Endodermal cell (in vitro differentiated cells): ENCODE results near the gene IMMP2L. TPM values are rescaled to one million over a fixed set of nuclear protein-coding genes. Genes with fewer than 3 reads are reported as not detected.

Experiments
- DNase-seq: peaks from one replicate; pipeline ENCODE4 v3.0.0-alpha.2; 2017
- H3K27ac ChIP-seq: 2 replicates; pipeline ENCODE4 v1.5.1; 2013; ENCODE audit warnings: mild to moderate bottlenecking, low read depth, low read length, moderate library complexity
- H3K27me3 ChIP-seq: 2 replicates; pipeline ENCODE4 v1.6.1; 2013; ENCODE audit warnings: mild to moderate bottlenecking, low read length, moderate library complexity; ENCODE audit not compliant: insufficient read depth, control insufficient read depth, poor library complexity, severe bottlenecking
- H3K36me3 ChIP-seq: 2 replicates; pipeline ENCODE4 v1.7.0; 2013; ENCODE audit warnings: mild to moderate bottlenecking, low read length, moderate library complexity; ENCODE audit not compliant: control insufficient read depth, insufficient read depth
- H3K4me1 ChIP-seq: one replicate; pipeline ENCODE4 v1.7.0; 2013; ENCODE audit warnings: low read length; ENCODE audit not compliant: control insufficient read depth, insufficient read depth
- H3K4me3 ChIP-seq: 2 replicates; pipeline ENCODE4 v1.5.1; 2013; ENCODE audit warnings: mild to moderate bottlenecking, low read length, moderate library complexity
- H3K9ac ChIP-seq: 2 replicates; pipeline ENCODE4 v1.6.1; 2013; ENCODE audit warnings: mild to moderate bottlenecking, low read length, moderate library complexity; ENCODE audit not compliant: poor library complexity, severe bottlenecking; ENCODE audit errors: extremely low read depth
- H3K9me3 ChIP-seq: 2 replicates; pipeline ENCODE4 v1.6.1; 2013; ENCODE audit warnings: mild to moderate bottlenecking, low read length, moderate library complexity; ENCODE audit not compliant: control insufficient read depth
- H3K27ac Mint-ChIP-seq: 2 replicates; pipeline ENCODE4 v1.8.0; 2020; ENCODE audit warnings: mixed read lengths
- H3K27me3 Mint-ChIP-seq: 2 replicates; pipeline ENCODE4 v1.8.0; 2021; ENCODE audit warnings: mild to moderate bottlenecking, mixed read lengths; ENCODE audit not compliant: insufficient read depth
- H3K36me3 Mint-ChIP-seq: 2 replicates; pipeline ENCODE4 v1.8.0; 2020; ENCODE audit warnings: low read depth, mixed read lengths
- H3K4me1 Mint-ChIP-seq: 2 replicates; pipeline ENCODE4 v1.8.0; 2020; ENCODE audit warnings: mixed read lengths
- H3K4me3 Mint-ChIP-seq: 2 replicates; pipeline ENCODE4 v1.8.0; 2020; ENCODE audit warnings: mild to moderate bottlenecking, moderate library complexity, mixed read lengths
- H3K9me3 Mint-ChIP-seq: 2 replicates; pipeline ENCODE4 v1.8.0; 2020; ENCODE audit warnings: mild to moderate bottlenecking, mixed read lengths
- WGBS, 2 experiments: methylation state at CpG; one replicate each; pipeline versions ENCODE4 v1.1.5 to v1.1.7; 2013; ENCODE audit warnings: missing lambda C conversion rate in 2 of 2, mixed read lengths in 1 of 2; ENCODE audit not compliant: insufficient coverage in 1 of 2, insufficient read length in 1 of 2; 5-methylcytosine and 5-hydroxymethylcytosine counted together
- total RNA-seq, 2 donors: library from RNA; stranded (reverse); fragmentation: NEBNext Ultra II Directional in 1 of 2; extraction: Animal tissue kit (Norgen Biotek cat#: 25700) in 1 of 2; gene quantifications; 2 replicates in 1 of 2; 3 replicates in 1 of 2; pipeline ENCODE4 v1.2.1, GENCODE V29; 2021
- TF ChIP-seq, protein P1 (sequence below): fragments of 200-600 bp; sonication (generic); conservative IDR thresholded peaks from 2 replicates; pipeline ENCODE4 v1.5.0; 2021; ENCODE audit warnings: antibody characterized with exemption, mild to moderate bottlenecking

Gene IMMP2L
- total RNA-seq, 2 donors from 2014 or later: 17.7 to 19.4 TPM

DNA sequence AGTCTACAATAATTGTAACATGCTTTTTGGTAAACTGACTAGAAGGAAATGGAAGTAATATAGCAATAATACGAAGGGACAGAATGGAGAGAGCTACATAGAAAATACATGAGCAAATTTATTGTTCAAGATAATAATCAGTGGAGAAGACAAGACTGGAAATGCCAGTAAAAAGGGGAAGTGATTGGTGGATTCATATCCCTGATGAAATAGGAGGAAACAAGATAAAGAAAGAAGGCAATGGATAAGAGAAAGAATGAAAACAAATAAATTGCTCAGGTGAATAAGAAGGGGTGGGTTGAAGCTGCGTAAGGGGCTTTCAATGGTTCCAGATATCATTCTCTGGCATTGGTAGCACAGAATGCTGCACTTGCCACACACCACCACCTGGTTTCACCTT, 335.5 kb downstream of the IMMP2L start:
- WGBS, 2 experiments: 92 to 100% methylated on average over 1 to 2 of the region's 2 CpGs
- Mint-ChIP-seq H3K36me3 (no peaks in the 10 kb centered on the region), H3K27ac (no peak overlapping the region), H3K9me3 (no peaks in the 10 kb centered on the region), H3K4me1 (peaks cover 16% of the 10 kb centered on the region), H3K27me3 (no peaks in the 10 kb centered on the region), H3K4me3 (no peak overlapping the region)
- no peaks in the 10 kb centered on the region for H3K27me3 ChIP-seq
- TF ChIP-seq, protein P1, sequence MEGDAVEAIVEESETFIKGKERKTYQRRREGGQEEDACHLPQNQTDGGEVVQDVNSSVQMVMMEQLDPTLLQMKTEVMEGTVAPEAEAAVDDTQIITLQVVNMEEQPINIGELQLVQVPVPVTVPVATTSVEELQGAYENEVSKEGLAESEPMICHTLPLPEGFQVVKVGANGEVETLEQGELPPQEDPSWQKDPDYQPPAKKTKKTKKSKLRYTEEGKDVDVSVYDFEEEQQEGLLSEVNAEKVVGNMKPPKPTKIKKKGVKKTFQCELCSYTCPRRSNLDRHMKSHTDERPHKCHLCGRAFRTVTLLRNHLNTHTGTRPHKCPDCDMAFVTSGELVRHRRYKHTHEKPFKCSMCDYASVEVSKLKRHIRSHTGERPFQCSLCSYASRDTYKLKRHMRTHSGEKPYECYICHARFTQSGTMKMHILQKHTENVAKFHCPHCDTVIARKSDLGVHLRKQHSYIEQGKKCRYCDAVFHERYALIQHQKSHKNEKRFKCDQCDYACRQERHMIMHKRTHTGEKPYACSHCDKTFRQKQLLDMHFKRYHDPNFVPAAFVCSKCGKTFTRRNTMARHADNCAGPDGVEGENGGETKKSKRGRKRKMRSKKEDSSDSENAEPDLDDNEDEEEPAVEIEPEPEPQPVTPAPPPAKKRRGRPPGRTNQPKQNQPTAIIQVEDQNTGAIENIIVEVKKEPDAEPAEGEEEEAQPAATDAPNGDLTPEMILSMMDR: no peak
- H3K4me3 ChIP-seq: no peak overlapping the region
- no peaks in the 10 kb centered on the region for H3K9me3 ChIP-seq
- DNase-seq: no peak
- H3K9ac ChIP-seq: no peak overlapping the region
- H3K27ac ChIP-seq: no peak overlapping the region
- H3K36me3 ChIP-seq: no peaks in the 10 kb centered on the region
- peaks cover 6% of the 10 kb centered on the region for H3K4me1 ChIP-seq

DNA sequence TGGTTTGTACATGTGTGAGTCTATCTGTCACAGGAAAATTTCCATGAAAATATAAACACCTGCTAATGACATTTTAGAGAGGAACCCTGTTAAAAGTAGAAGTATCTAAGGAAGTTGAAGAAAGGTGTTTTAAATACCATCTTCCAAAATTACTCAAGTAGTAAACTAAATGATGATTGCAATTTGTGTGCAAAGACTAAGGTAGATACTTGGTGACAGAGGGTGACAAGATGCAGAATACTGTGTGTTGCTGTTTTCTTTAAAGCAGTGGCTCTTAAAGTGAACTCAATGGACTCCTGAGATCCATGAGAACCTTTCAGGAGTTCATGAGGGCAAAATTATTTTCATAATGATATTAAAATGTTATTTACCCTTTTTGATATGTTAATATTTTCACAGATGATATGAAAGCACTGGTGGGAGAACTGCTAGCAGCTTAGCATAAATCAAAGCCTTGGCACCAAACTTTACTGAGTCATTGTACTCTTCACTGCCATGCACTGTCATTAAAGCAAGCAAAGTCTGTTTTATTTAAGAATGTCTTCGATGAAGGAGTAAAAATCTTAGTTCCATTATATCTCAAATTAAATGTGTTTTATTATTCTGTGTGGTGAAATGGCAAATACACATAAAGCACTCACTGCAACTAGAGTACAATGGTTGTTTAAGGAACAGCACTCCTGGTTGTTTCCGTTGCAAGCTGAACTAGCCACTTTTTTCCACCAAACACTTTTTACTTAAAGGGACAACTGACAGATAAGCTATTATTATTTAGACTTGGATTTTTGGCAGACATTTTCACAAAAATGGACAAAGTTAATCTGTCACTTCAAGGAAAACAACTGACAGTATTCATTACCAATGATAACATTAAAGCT, 337.7 kb downstream of the IMMP2L start:
- Mint-ChIP-seq H3K4me1 (peaks cover 1% of the 10 kb centered on the region), H3K27ac (no peak overlapping the region), H3K4me3 (no peak overlapping the region), H3K36me3 (no peaks in the 10 kb centered on the region), H3K9me3 (no peaks in the 10 kb centered on the region), H3K27me3 (no peaks in the 10 kb centered on the region)
- TF ChIP-seq, protein P1: no peak
- Histone ChIP-seq H3K27me3 (no peaks in the 10 kb centered on the region), H3K27ac (no peak overlapping the region), H3K36me3 (no peaks in the 10 kb centered on the region), H3K9ac (no peak overlapping the region), H3K4me1 (no peaks in the 10 kb centered on the region), H3K9me3 (no peaks in the 10 kb centered on the region), H3K4me3 (no peak overlapping the region)
- DNase-seq: no peak
- 62 to 80% methylated on average over 1 of the region's 2 CpGs for WGBS, 2 experiments

GRCh38 chr7:111223802-111224253, 338.5 kb downstream of the IMMP2L start:
- no peaks in the 10 kb centered on the region for H3K9me3 ChIP-seq
- DNase-seq: no peak
- no peak overlapping the region for H3K9ac ChIP-seq
- H3K27ac ChIP-seq: no peak overlapping the region
- H3K36me3 Mint-ChIP-seq: no peaks in the 10 kb centered on the region
- H3K27ac Mint-ChIP-seq: no peak overlapping the region
- WGBS, 2 experiments: 75% methylated on average over 2 of the region's 2 CpGs; no CpG with 5 or more reads in 1 of the 2 experiments
- H3K27me3 ChIP-seq: no peaks in the 10 kb centered on the region
- H3K4me3 Mint-ChIP-seq: no peak overlapping the region
- H3K9me3 Mint-ChIP-seq: no peaks in the 10 kb centered on the region
- H3K4me1 ChIP-seq: no peaks in the 10 kb centered on the region
- no peaks in the 10 kb centered on the region for H3K36me3 ChIP-seq
- TF ChIP-seq, protein P1: no peak
- H3K4me1 Mint-ChIP-seq: no peaks in the 10 kb centered on the region
- no peaks in the 10 kb centered on the region for H3K27me3 Mint-ChIP-seq
- H3K4me3 ChIP-seq: no peak overlapping the region
